Large intestine (tissue), 3 donors: ENCODE measurements around the gene ASB9. TPM values are rescaled to one million over a fixed set of nuclear protein-coding genes. Genes with fewer than 3 reads are reported as not detected.
A peak's percentile ranks its signal among the peaks of the same experiment; 100 is the strongest.
"Not testable (repeated sequence)": the region's sequence is repeated elsewhere in the genome, so short reads cannot be mapped to it uniquely, and the experiment has no call there.

Experiments
- DNase-seq, 2 donors: peaks; one replicate each; pipeline versions ENCODE4 v3.0.0 to v3.0.0-alpha.2; 2013
- H3K27ac ChIP-seq: one replicate; pipeline ENCODE4 v1.5.1; 2013; ENCODE audit warnings: low read length
- H3K27me3 ChIP-seq: 2 replicates; pipeline ENCODE4 v1.6.1; 2013; ENCODE audit warnings: low read length; ENCODE audit not compliant: control insufficient read depth, insufficient read depth
- H3K36me3 ChIP-seq: 2 replicates; pipeline ENCODE4 v1.6.1; 2013; ENCODE audit warnings: low read length; ENCODE audit not compliant: control insufficient read depth, insufficient read depth
- H3K4me1 ChIP-seq: one replicate; pipeline ENCODE4 v1.6.1; 2013; ENCODE audit warnings: low read length; ENCODE audit not compliant: control insufficient read depth, insufficient read depth
- H3K4me3 ChIP-seq: one replicate; pipeline ENCODE4 v1.5.1; 2013; ENCODE audit warnings: low read length
- H3K9me3 ChIP-seq: one replicate; pipeline ENCODE4 v1.6.1; 2013; ENCODE audit warnings: mild to moderate bottlenecking, low read depth, low read length, moderate library complexity; ENCODE audit not compliant: control insufficient read depth
- WGBS: methylation state at CpG from one replicate; pipeline ENCODE4 v1.1.5; 2013; ENCODE audit warnings: low lambda C conversion rate; ENCODE audit not compliant: insufficient coverage; 5-methylcytosine and 5-hydroxymethylcytosine counted together
- polyA plus RNA-seq: library from polyadenylated mRNA; unstranded; fragments of 120-200 nt; gene quantifications from one replicate; pipeline ENCODE4 v1.2.1, GENCODE V29; 2013

ASB9 gene
- polyA plus RNA-seq, 1 donor: 3.8 TPM

DNA sequence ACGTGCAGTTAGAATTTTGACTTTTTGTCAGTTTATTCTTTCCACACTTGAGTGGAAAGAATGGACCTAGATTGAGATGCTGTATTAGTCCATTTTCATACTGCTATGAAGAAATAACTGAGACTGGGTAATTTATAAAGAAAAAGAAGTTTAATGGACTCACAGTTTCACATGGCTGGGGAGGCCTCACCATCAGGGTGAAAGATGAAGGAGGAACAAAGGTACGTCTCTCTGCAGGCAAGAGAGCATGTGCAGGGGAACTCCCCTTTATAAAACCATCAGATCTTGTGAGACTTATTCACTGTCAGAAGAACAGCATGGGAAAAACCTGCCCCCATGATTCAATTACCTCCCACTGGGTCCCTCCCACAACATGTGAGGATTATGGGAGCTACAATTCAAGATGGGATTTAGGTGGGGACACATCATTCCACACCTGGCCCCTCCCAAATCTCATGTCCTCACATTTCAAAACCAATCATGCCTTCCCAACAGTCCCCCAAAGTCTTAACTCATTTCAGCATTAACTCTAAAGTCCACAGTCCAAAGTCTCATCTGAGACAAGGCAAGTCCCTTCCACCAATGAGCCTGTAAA, 71.2 kb downstream of the ASB9 start:
- H3K27me3 ChIP-seq, H3K4me3 ChIP-seq, H3K27ac ChIP-seq, H3K9me3 ChIP-seq, H3K36me3 ChIP-seq, H3K4me1 ChIP-seq: not testable (repeated sequence)
- no CpG with 5 or more reads among the region's 2 CpGs for WGBS
- DNase-seq: peak in 1 of 2 donors; percentile 9

DNA sequence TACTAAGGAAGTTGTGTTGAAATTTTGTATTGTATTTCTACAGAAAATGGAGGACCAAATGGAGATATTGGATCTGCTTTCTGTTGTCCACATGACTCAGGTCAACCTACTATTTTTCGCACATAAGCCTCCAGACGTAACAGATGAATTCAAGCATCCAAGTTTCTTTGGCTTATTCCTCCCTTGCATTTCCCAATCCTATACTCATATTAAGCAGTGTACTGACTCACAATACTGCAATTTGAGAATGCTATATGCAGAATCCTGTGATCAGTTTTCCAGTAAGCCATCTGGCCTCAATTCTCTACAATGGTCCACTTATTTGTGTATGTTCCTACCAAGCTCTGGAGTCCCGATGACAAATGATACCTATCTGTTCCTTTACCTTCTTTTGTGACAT, 75.7 kb downstream of the ASB9 start:
- WGBS: no CpG with 5 or more reads among the region's 3 CpGs
- Histone ChIP-seq H3K27me3 (no peaks in the 10 kb centered on the region), H3K4me1 (no peaks in the 10 kb centered on the region), H3K4me3 (no peak overlapping the region), H3K36me3 (no peaks in the 10 kb centered on the region), H3K9me3 (no peaks in the 10 kb centered on the region), H3K27ac (no peak overlapping the region)
- DNase-seq: no peak

Other genes starting within 250 kb of the ASB9 start
- 0.03 TPM for gene ASB11, start 45.6 kb upstream of the ASB9 start, polyA plus RNA-seq
- gene PIGA, start 65.4 kb upstream of the ASB9 start, polyA plus RNA-seq: 10.8 TPM
- 0.24 TPM for gene VEGFD, start 114.3 kb upstream of the ASB9 start, polyA plus RNA-seq
- 6.8 TPM for gene PIR, start 223.2 kb upstream of the ASB9 start, polyA plus RNA-seq
- 1.9 TPM for gene BMX, start 230.7 kb upstream of the ASB9 start, polyA plus RNA-seq